MM.1S (cell line): ENCODE data around the gene KRT79.

Experiments used
- EZH2 ChIP-seq: fragments of 300-600 bp; sonication (generic); optimal IDR thresholded peaks from 2 replicates; pipeline ENCODE3; 2017; ENCODE audit warnings: low read depth, mild to moderate bottlenecking, antibody characterized with exemption, low read length, mixed read lengths
- EZH2phosphoT487 ChIP-seq: fragments of 300-600 bp; sonication (generic); IDR thresholded peaks from 2 replicates; pipeline ENCODE4 v1.6.1; 2018; ENCODE audit warnings: antibody characterized with exemption, low read length

GRCh38 chr12:52846356-52846970 lies 12.4 kb upstream of the KRT79 start:
- TF ChIP-seq EZH2 (no peak), EZH2phosphoT487 (no peak)
